ENCODE data around the gene STBD1. TPM values are rescaled to one million over a fixed set of nuclear protein-coding genes. Genes with fewer than 3 reads are reported as not detected.
"Not testable (repeated sequence)": the region's sequence is repeated elsewhere in the genome, so short reads cannot be mapped to it uniquely, and the experiment has no call there.

STBD1 gene
- total RNA-seq, 1 donor from 2014 or later = 1.9 TPM

GRCh38 chr4:76341063-76341462 lies 34.5 kb downstream of the STBD1 start:
- no peaks in the 10 kb centered on the region for H3K36me3 Mint-ChIP-seq (ENCODE audit: insufficient read depth)
- H3K27me3 Mint-ChIP-seq = no peaks in the 10 kb centered on the region
- DNase-seq (ENCODE audit: low spot score, unreplicated experiment) = no peak
- no peak overlapping the region for H3K4me3 Mint-ChIP-seq (ENCODE audit: low read depth)
- no peak for TF ChIP-seq CTCF (IDR thresholded peaks at IDR 0.05; ENCODE audit: unreplicated experiment)
- no peak overlapping the region for H3K27ac Mint-ChIP-seq
- no peaks in the 10 kb centered on the region for H3K9me3 Mint-ChIP-seq (ENCODE audit: low read depth)
- peaks cover 37% of the 10 kb centered on the region for H3K4me1 Mint-ChIP-seq (ENCODE audit: low read depth)

- no peak for TF ChIP-seq CTCF (IDR thresholded peaks at IDR 0.05; ENCODE audit: unreplicated experiment)
- H3K36me3 Mint-ChIP-seq (ENCODE audit: insufficient read depth) = peaks cover under 1% of the 10 kb centered on the region
- H3K4me1 Mint-ChIP-seq (ENCODE audit: low read depth) = peaks cover 37% of the 10 kb centered on the region
- H3K27ac Mint-ChIP-seq = no peak overlapping the region
- DNase-seq (ENCODE audit: low spot score, unreplicated experiment) = no peak
- peaks cover 1% of the 10 kb centered on the region for H3K9me3 Mint-ChIP-seq (ENCODE audit: low read depth)
- H3K27me3 Mint-ChIP-seq = no peaks in the 10 kb centered on the region
- no peak overlapping the region for H3K4me3 Mint-ChIP-seq (ENCODE audit: low read depth)
Observed at GRCh38 chr4:76342191-76342590, 35.7 kb downstream of the STBD1 start.

- H3K27me3 Mint-ChIP-seq = no peaks in the 10 kb centered on the region
- H3K9me3 Mint-ChIP-seq (ENCODE audit: low read depth) = peaks cover 3% of the 10 kb centered on the region
- DNase-seq (ENCODE audit: low spot score, unreplicated experiment) = no peak
- H3K4me3 Mint-ChIP-seq (ENCODE audit: low read depth) = no peak overlapping the region
- peaks cover 2% of the 10 kb centered on the region for H3K36me3 Mint-ChIP-seq (ENCODE audit: insufficient read depth)
- no peak for TF ChIP-seq CTCF (IDR thresholded peaks at IDR 0.05; ENCODE audit: unreplicated experiment)
- peaks cover 37% of the 10 kb centered on the region for H3K4me1 Mint-ChIP-seq (ENCODE audit: low read depth)
- no peak overlapping the region for H3K27ac Mint-ChIP-seq
Observed at GRCh38 chr4:76342803-76343202, 36.3 kb downstream of the STBD1 start.

GRCh38 chr4:76354517-76355473 lies 48.3 kb downstream of the STBD1 start:
- DNase-seq (ENCODE audit: low spot score, unreplicated experiment) = no peak
- Mint-ChIP-seq H3K4me3 (ENCODE audit: low read depth) (no peak overlapping the region), H3K27me3 (no peaks in the 10 kb centered on the region), H3K27ac (no peak overlapping the region), H3K36me3 (ENCODE audit: insufficient read depth) (no peaks in the 10 kb centered on the region), H3K9me3 (ENCODE audit: low read depth) (peaks cover 11% of the 10 kb centered on the region), H3K4me1 (ENCODE audit: low read depth) (no peaks in the 10 kb centered on the region)
- no peak for TF ChIP-seq CTCF (IDR thresholded peaks at IDR 0.05; ENCODE audit: unreplicated experiment)

- no peak for TF ChIP-seq CTCF (IDR thresholded peaks at IDR 0.05; ENCODE audit: unreplicated experiment)
- Mint-ChIP-seq H3K4me1 (ENCODE audit: low read depth) (no peaks in the 10 kb centered on the region), H3K27me3 (no peaks in the 10 kb centered on the region), H3K4me3 (ENCODE audit: low read depth) (no peak overlapping the region), H3K27ac (no peak overlapping the region), H3K36me3 (ENCODE audit: insufficient read depth) (no peaks in the 10 kb centered on the region), H3K9me3 (ENCODE audit: low read depth) (peaks cover 18% of the 10 kb centered on the region)
- no peak for DNase-seq (ENCODE audit: low spot score, unreplicated experiment)
Observed at GRCh38 chr4:76357981-76358380, 51.4 kb downstream of the STBD1 start.

GRCh38 chr4:76359881-76360466 lies 53.4 kb downstream of the STBD1 start:
- H3K36me3 Mint-ChIP-seq (ENCODE audit: insufficient read depth); H3K27me3 Mint-ChIP-seq; DNase-seq (ENCODE audit: low spot score, unreplicated experiment); H3K4me1 Mint-ChIP-seq (ENCODE audit: low read depth); H3K27ac Mint-ChIP-seq; H3K4me3 Mint-ChIP-seq (ENCODE audit: low read depth): not testable (repeated sequence)
- H3K9me3 Mint-ChIP-seq (ENCODE audit: low read depth) = peaks cover 18% of the 10 kb centered on the region

Measured in progenitor cell of endocrine pancreas (in vitro differentiated cells).